ENCODE data around the gene CHI3L1.

Gene CHI3L1

GRCh38 chr1:203181586-203182386, 4.7 kb downstream of the CHI3L1 start:
- DNase-seq (ENCODE audit: low spot score) = no peak

DNA sequence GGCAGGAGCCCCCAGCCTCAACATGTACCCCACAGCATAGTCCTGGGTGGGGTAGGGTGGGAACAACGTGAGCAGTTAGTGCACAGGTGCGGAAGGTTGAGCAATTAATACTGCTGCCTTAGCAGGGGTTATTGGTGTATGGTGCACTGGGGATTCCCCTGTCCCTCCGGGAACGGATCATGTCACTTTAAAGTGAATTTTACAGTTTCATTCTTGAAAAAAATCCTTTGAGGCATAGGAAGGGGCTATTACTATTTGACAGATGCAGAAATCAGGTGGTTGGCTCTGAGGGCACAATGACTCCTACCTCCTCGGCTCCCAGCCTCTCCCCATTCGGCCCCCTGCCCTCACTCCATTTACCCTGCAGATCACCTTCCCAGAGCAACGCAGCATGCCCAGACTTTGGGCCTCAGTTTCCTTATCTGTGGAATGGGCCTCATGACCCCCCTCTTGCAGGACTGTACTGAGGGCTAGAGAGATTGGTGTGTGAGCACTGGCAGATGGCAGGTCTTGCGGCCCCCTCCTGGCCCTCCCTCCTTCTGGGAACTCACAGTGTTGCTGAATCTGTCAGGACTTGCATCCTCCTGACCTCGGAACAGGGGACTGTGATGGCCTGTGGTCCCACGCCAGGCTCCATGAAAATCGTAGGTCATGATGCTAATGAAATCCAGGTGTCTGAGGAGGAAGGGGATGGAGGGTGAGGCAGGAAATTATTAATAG, 5.7 kb downstream of the CHI3L1 start:
- no peak for DNase-seq (ENCODE audit: low spot score)

- DNase-seq (ENCODE audit: low spot score) = no peak
Measured at GRCh38 chr1:203179667-203180005, 6.9 kb downstream of the CHI3L1 start.

DNA sequence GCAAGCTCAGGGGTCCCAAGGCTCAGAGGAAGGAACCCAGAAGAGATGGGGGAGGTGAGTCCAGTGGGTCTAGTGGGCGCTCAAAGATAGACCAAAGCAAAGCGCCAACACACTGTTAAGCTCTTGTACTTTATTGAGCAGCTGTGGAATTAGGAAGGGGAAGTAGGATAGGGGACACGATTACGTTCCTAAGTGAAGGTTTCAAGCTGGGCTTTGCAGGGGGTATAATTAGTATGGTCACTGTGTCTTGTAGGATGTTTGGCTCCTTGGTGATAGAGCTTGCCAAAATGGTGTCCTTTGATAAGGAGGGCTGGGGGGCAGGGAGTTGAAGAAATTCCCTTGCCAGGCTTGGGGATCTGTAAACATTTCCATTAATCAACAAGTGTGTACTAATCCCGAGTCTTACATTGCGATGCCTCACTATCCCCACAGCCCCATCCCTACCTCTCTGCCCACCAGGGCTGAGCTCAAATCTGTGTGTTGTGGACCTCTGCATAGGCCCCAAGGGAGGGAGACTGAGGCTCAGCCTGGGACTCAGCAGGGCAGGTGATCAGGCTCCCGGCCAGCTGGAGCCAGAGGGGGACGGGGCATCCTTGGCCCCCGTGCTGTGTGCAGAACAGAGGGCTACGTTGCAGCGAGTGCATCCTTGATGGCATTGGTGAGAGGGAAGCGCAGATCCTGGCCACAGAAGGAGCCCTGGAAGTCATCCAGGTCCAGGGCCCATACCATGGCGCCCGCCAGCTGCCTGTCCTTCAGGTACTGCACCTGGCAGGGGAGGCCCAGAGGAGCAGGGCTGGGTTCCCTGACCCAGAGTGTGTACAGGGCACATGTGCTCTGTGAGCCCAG, 7.5 kb downstream of the CHI3L1 start:
- DNase-seq (ENCODE audit: low spot score) = no peak

DNA sequence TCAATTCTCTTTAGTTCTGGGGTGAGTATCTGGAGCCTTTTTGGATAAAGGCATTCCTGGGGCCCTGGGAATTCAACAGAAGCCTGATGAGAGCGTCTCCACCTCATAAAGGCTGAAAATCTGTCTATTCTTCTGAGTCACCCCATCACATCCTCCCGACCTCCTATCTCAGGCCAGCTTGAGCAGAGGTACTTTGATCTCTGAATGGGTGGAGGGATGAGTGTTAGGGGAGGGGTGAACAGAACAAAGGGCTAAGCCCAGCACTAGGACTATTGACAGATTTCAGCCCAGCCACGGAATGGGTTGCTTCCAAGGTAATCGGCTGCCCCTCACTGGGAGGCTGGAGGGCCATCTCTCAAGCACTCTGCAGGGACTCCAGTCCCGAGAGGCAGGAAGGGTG, 8.4 kb downstream of the CHI3L1 start:
- DNase-seq (ENCODE audit: low spot score) = no peak

DNA sequence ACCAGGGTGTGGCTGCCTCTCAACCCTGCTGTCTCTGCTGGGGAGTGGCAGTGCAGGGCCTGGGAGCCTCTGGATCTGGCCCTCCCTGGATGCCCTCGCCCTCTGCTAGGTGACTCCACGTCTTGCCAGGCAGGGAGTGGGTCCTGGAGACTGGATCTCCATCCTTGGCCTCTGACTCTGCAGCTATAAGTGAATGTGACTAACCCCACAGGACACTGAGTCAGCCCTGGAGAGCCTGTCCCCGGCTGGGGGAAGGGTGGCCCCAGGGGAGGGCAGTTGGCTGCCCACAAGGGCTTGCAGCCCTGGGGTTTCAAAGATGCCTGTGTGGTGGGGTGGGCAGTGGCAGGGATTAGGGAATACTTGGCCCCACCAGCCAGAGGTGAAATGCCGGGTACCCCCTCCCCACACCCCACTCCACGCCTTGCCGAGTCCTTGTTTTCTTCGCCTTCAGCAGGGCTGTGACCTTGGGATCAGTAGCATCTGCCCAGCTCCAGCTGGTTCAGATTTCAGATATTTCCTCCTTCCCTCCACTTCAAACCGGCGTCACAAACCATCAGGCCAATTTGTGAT, 8.9 kb downstream of the CHI3L1 start:
- DNase-seq (ENCODE audit: low spot score) = no peak

- no peak for DNase-seq (ENCODE audit: low spot score)
Measured at GRCh38 chr1:203177036-203177405, 9.5 kb downstream of the CHI3L1 start.

- no peak for DNase-seq (ENCODE audit: low spot score)
Measured at GRCh38 chr1:203176273-203177035, 10.1 kb downstream of the CHI3L1 start.

DNA sequence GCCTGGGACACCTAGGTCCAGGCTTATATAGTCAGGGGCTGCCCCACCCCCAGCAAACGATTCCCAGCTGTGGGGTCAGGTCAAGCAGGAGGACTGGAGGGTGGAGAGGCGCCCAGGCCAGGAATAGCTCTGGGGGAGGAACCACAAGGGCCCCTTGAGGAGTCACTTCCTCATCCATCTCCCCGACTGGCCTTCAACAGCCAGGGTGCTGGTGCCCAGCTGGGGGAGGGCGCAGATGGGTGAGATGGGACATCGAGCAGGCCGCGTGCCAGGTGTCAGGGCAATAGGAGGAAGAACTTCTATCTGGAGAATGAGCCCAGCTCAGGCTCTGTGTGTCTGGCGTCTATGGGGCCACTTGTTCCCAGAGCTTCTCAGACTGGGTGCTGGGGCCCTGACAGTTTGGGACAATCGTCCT, 10.7 kb downstream of the CHI3L1 start:
- peak; percentile 57 for DNase-seq (ENCODE audit: low spot score)

DNA sequence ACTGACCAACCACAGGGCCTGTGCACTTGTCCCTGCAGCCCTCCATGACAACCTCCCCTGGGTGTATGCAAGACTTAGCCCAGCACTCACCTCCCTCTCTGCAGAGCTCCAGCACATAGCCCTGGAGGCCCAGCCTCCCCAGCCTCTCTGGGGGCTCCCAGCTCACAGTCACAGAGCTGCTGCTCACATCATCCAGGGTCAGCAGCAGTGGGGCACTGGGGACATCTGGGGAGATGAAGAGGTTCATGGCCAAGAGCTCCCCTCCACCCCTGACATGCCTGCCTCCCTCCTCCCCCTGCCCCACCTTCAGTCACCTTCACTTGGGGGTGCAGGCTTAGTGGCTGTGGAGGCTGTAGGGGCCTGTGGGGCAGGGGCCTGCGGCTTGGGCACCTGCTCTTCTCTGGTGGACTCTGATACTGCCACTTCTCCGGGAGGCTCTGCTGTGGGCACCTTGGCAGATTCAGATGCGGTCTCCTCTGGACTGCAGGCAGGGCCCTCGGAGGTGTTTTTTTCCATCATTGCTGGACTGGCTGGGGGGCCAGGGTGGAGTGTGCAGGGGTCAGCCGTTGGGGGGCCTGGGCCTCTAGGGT, 11.2 kb downstream of the CHI3L1 start, which contains the start of gene MYBPH:
TSS of gene MYBPH (minus strand) at position 590 of the 590 bp plus-strand sequence. CDS start at position 519, 71 bp downstream.
- no peak for DNase-seq (ENCODE audit: low spot score)

- no peak for DNase-seq (ENCODE audit: low spot score)
Measured at GRCh38 chr1:203174324-203174985, 12.0 kb downstream of the CHI3L1 start.

DNA sequence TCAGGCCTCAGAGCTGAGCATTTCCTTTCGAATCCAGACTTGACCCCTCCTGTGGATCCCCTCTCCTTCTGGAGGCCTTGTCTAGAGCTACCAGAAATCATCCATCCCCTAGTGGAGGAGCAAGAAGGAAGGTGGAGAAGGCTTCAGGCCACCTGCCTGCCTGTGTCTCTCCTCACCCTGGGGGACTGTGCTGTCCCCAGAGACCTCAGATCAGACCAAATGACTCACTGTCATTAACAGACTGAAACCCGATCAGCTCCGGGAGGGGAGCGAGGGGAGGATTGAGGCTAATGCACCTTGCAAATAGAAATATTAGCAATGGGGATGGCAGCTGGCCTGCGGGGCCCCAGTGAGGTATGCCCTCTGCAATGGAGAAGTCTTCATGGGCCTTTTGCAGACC, 12.9 kb downstream of the CHI3L1 start:
- DNase-seq (ENCODE audit: low spot score) = peak; percentile 68

- no peak for DNase-seq (ENCODE audit: low spot score)
Measured at GRCh38 chr1:203173011-203173555, 13.4 kb downstream of the CHI3L1 start.

DNA sequence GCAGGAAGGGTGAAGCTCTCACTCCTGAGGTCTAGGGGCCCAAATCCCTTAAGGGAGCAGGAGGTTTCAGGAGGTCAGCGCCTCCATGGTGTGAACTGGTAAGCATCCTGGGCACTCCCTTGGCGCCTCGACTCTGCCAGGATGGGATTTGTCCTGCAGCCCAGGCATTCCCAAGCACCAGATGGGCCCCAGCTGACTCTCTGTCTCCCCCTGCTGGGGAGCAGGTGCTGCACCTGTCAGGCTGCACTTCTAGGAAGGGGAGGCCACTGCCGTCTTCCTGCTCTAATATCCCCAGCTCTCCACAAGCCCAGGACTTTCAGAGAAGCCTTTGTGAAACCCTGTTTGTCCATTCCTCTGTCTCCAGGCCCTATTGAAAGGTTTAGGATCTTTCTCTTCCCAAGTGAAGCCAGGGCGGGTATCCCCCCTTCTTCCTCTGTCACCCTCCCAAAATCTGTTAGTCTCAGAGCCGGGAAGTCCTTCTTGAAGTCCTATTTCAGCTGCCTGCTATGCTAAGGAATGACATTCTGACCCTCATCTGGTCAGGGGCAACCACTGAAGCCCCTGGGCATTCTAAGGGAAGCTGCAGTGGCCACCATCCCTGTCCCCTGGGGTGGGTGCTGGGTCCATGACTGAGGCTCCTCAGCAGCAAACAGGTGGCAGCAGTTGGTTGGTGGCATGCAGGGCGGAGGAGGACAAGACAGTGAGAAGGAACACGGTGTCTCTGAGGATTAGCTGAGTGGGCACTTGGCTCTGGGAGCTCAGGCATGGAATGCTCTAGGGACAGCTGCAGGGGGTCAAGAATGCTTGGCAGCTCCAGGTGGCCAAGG, 14.1 kb downstream of the CHI3L1 start:
- peak; percentile 63 for DNase-seq (ENCODE audit: low spot score)

- DNase-seq (ENCODE audit: low spot score) = no peak
Measured at GRCh38 chr1:203171341-203172183, 14.9 kb downstream of the CHI3L1 start.

DNA sequence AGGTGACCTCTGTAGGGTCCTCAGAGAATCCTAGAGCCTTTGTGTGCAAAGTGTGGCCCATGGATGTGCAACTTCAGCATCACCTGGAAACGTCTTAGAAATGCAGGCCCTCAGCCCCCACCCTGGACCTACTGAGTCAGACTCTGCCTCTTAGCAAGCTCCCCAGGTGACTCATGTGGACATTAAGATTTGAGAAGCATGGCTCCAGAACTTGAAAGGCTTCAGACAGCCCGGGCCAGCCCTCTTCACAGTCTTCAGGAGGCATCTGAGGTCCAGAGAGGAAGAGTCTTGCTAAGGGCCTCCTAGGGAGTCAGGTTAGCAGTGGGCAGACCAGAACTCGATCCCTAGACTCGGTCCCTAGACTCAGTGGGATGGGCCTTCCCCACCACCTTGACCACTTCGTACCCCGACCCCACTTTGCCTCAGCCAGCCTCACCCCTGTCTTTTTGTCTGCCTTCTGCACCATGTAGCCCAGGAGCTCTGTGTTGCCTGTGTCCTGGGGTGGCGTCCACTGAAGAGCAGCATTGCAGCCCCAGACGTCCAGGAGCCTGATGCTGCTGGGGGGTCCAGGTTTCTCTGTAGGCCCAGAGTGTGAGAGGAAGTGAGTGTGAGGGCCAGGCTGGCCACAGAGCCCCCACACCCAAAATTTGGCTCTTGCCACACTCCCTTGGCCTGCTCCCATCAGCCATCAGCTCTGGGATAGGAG, 15.7 kb downstream of the CHI3L1 start:
- DNase-seq (ENCODE audit: low spot score) = no peak

GRCh38 chr1:203169770-203170520, 16.6 kb downstream of the CHI3L1 start:
- DNase-seq (ENCODE audit: low spot score) = no peak

All from NAMALWA (cell line).